Sigmoid colon (tissue), 7 donors: ENCODE data around the gene MERTK. TPM values are rescaled to one million over a fixed set of nuclear protein-coding genes. Genes with fewer than 3 reads are reported as not detected.
A peak's percentile ranks its signal among the peaks of the same experiment; 100 is the strongest.
"Not testable (repeated sequence)": the region's sequence is repeated elsewhere in the genome, so short reads cannot be mapped to it uniquely, and the experiment has no call there.

ENCODE experiments used
- DNase-seq: peaks from one replicate; pipeline ENCODE4 v3.0.0-alpha.2; 2019
- H3K27ac ChIP-seq, 4 donors: fragments of 200-600 bp; sonication (generic); one replicate each; pipeline ENCODE4 v1.5.1; 2016 to 2019; ENCODE audit warnings: mild to moderate bottlenecking in 1 of 4
- H3K27me3 ChIP-seq, 3 donors: fragments of 200-600 bp; sonication (generic); one replicate each; pipeline ENCODE4 v1.5.1; 2019; ENCODE audit warnings: mild to moderate bottlenecking in 1 of 3
- H3K36me3 ChIP-seq, 4 donors: fragments of 200-600 bp; sonication (generic); one replicate each; pipeline ENCODE4 v1.5.1; 2016 to 2019
- H3K4me1 ChIP-seq, 4 donors: fragments of 200-600 bp; sonication (generic); one replicate each; pipeline ENCODE4 v1.5.1; 2017 to 2019
- H3K4me3 ChIP-seq, 4 donors: fragments of 200-600 bp; sonication (generic); one replicate each; pipeline ENCODE4 v1.5.1; 2017 to 2019; ENCODE audit warnings: mild to moderate bottlenecking in 2 of 4, moderate library complexity in 1 of 4
- H3K9me3 ChIP-seq, 4 donors: fragments of 200-600 bp in 3 of 4; sonication (generic) in 3 of 4; one replicate each; pipeline versions ENCODE4 v1.5.1 to v1.6.1; 2013 to 2019
- CTCF ChIP-seq, 4 experiments: fragments of 450-650 bp in 3 of 4; fragments of 200-600 bp in 1 of 4; IDR thresholded peaks; one replicate each; pipeline ENCODE4 v1.5.1; 2016 to 2019; ENCODE audit warnings: antibody characterized with exemption in 4 of 4, mild to moderate bottlenecking in 3 of 4, moderate library complexity in 2 of 4
- EP300 ChIP-seq, 4 donors: sonication (generic); formaldehyde crosslinking; IDR thresholded peaks; one replicate each; pipeline ENCODE4 v1.6.1; 2017; ENCODE audit warnings: antibody characterized with exemption in 4 of 4
- POLR2A ChIP-seq, 2 donors: fragments of 450-650 bp; IDR thresholded peaks; one replicate each; pipeline ENCODE4 v1.6.1; 2016; ENCODE audit warnings: antibody characterized with exemption in 2 of 2, mild to moderate bottlenecking in 2 of 2, moderate library complexity in 2 of 2
- POLR2AphosphoS5 ChIP-seq, 4 donors: sonication (generic); formaldehyde crosslinking; IDR thresholded peaks; one replicate each; pipeline ENCODE4 v1.6.1; 2017; ENCODE audit warnings: antibody characterized with exemption in 4 of 4
- WGBS, 2 donors: extraction: QIAGEN DNeasy Blood & Tissue Kit; methylation state at CpG; one replicate each; pipeline ENCODE4 v1.1.7; 2013; 5-methylcytosine and 5-hydroxymethylcytosine counted together
- intact Hi-C: fragments of 100-400 bp; cut with DNase I; formaldehyde crosslinking; loops from one replicate; pipeline ENCODE4 v1.15.1; 2023
- polyA plus RNA-seq, 3 donors: library from polyadenylated mRNA; stranded (reverse); fragments of 200-250 nt; gene quantifications; one replicate each; pipeline ENCODE4 v1.2.3, GENCODE V29; 2013
- total RNA-seq, 4 donors: library from RNA; depleted of rRNA; stranded (reverse); fragments of >200 nt; gene quantifications; one replicate each; pipeline ENCODE4 v1.1.0, GENCODE V29; 2016
- donor health status: healthy with polysubstance abuse.
- donor health status: Bipolar disorder and iron deficiency.
- donor health status: healthy.

MERTK gene
- total and polyA plus RNA-seq, 7 donors, result 2.4 to 31.6 (median 14.4) TPM

- intact Hi-C loops, result no loop called here
- H3K27me3 ChIP-seq, result no peaks in the 10 kb centered on the region
- peak overlapping the region; percentile 23 to 64 (median 60) for H3K27ac ChIP-seq
- no peaks in the 10 kb centered on the region for H3K9me3 ChIP-seq
- peaks cover 0 to 73% (median 14%) of the 10 kb centered on the region in 4 donors for H3K4me1 ChIP-seq
- no peak for DNase-seq
- H3K36me3 ChIP-seq, result no peaks in the 10 kb centered on the region
- H3K4me3 ChIP-seq, result no peak overlapping the region
- TF ChIP-seq EP300 (IDR thresholded peaks at IDR 0.05) (no peak), POLR2A (IDR thresholded peaks at IDR 0.05) (no peak), CTCF (IDR thresholded peaks at IDR 0.05) (no peak), POLR2AphosphoS5 (IDR thresholded peaks at IDR 0.05) (no peak)
- 92 to 95% methylated on average over 10 of the region's 10 CpGs for WGBS, 2 donors
Observed at GRCh38 chr2:111904726-111905474, 6.5 kb downstream of the MERTK start.

GRCh38 chr2:111905475-111905869 is 7.1 kb downstream of the MERTK start:
- Histone ChIP-seq H3K4me1 (peaks cover 0 to 72% (median 11%) of the 10 kb centered on the region in 4 donors), H3K27ac (peak overlapping the region; percentile 59 to 64 (median 60))
- WGBS, 2 donors, result 92 to 96% methylated on average over 9 of the region's 9 CpGs
- H3K9me3 ChIP-seq, H3K4me3 ChIP-seq, intact Hi-C loops, H3K36me3 ChIP-seq, H3K27me3 ChIP-seq, DNase-seq: not testable (repeated sequence)

- H3K27ac ChIP-seq, result peak overlapping the region; percentile 59 to 64 (median 60)
- no peaks in the 10 kb centered on the region for H3K9me3 ChIP-seq
- DNase-seq, result no peak
- H3K4me3 ChIP-seq, result no peak overlapping the region
- no peak for TF ChIP-seq POLR2A (IDR thresholded peaks at IDR 0.05)
- TF ChIP-seq CTCF (IDR thresholded peaks at IDR 0.05), result no peak
- no peak for TF ChIP-seq EP300 (IDR thresholded peaks at IDR 0.05)
- TF ChIP-seq POLR2AphosphoS5 (IDR thresholded peaks at IDR 0.05), result peak in 1 of 4 donors; percentile 50
- WGBS, 2 donors, result 27 to 47% methylated on average over 4 of the region's 4 CpGs
- no peaks in the 10 kb centered on the region for H3K36me3 ChIP-seq
- H3K4me1 ChIP-seq, result peaks cover 0 to 71% (median 5%) of the 10 kb centered on the region in 4 donors
- H3K27me3 ChIP-seq, result no peaks in the 10 kb centered on the region
- intact Hi-C loops, result no loop called here
Observed at GRCh38 chr2:111905990-111906735, 7.8 kb downstream of the MERTK start.

GRCh38 chr2:111908578-111908977 is 10.2 kb downstream of the MERTK start:
- Histone ChIP-seq H3K27ac (peak overlapping the region in 3 of 4 donors; percentile 44 to 61 (median 60)), H3K4me3 (no peak overlapping the region), H3K36me3 (no peaks in the 10 kb centered on the region), H3K27me3 (no peaks in the 10 kb centered on the region), H3K9me3 (no peaks in the 10 kb centered on the region), H3K4me1 (peaks cover 0 to 65% (median 4%) of the 10 kb centered on the region in 4 donors)
- WGBS, 2 donors, result 85 to 92% methylated on average over 1 of the region's 1 CpG
- no peak for TF ChIP-seq CTCF (IDR thresholded peaks at IDR 0.05)
- peak in 1 of 4 donors; percentile 32 for TF ChIP-seq POLR2AphosphoS5 (IDR thresholded peaks at IDR 0.05)
- no peak for DNase-seq
- intact Hi-C loops, result no loop called here

- DNase-seq, result no peak
- Histone ChIP-seq H3K27ac (peak overlapping the region in 3 of 4 donors; percentile 44 to 61 (median 60)), H3K36me3 (no peaks in the 10 kb centered on the region), H3K4me3 (no peak overlapping the region), H3K9me3 (no peaks in the 10 kb centered on the region), H3K27me3 (no peaks in the 10 kb centered on the region), H3K4me1 (peaks cover 0 to 61% (median 4%) of the 10 kb centered on the region in 4 donors)
- TF ChIP-seq CTCF (IDR thresholded peaks at IDR 0.05), result no peak
- no peak for TF ChIP-seq POLR2A (IDR thresholded peaks at IDR 0.05)
- no peak for TF ChIP-seq POLR2AphosphoS5 (IDR thresholded peaks at IDR 0.05)
- TF ChIP-seq EP300 (IDR thresholded peaks at IDR 0.05), result no peak
- 91 to 94% methylated on average over 3 of the region's 3 CpGs for WGBS, 2 donors
- intact Hi-C loops, result no loop called here
Observed at GRCh38 chr2:111909079-111909478, 10.7 kb downstream of the MERTK start.

- DNase-seq, intact Hi-C loops, H3K36me3 ChIP-seq, H3K4me3 ChIP-seq, H3K27me3 ChIP-seq, H3K9me3 ChIP-seq: not testable (repeated sequence)
- H3K4me1 ChIP-seq, result peaks cover 0 to 55% (median 4%) of the 10 kb centered on the region in 4 donors
- peak overlapping the region in 2 of 4 donors; percentile 44 to 60 for H3K27ac ChIP-seq
- 95% methylated on average over 4 of the region's 4 CpGs for WGBS, 2 donors
Observed at GRCh38 chr2:111909997-111910396, 11.6 kb downstream of the MERTK start.
